Type B pancreatic cell (in vitro differentiated cells): ENCODE measurements around the gene ANKS1A. TPM values are rescaled to one million over a fixed set of nuclear protein-coding genes. Genes with fewer than 3 reads are reported as not detected.

Experiments used
- DNase-seq: peaks from one replicate; pipeline ENCODE4 v3.0.0; 2021; ENCODE audit warnings: mixed read lengths; ENCODE audit not compliant: unreplicated experiment; ENCODE audit errors: extremely low spot score
- H3K27ac Mint-ChIP-seq: 2 replicates; pipeline ENCODE4 v1.8.0; 2021; ENCODE audit warnings: mild to moderate bottlenecking, mixed read lengths
- H3K27me3 Mint-ChIP-seq: 2 replicates; pipeline ENCODE4 v1.8.0; 2021; ENCODE audit warnings: mixed read lengths
- H3K36me3 Mint-ChIP-seq: 2 replicates; pipeline ENCODE4 v1.8.0; 2021; ENCODE audit warnings: mixed read lengths
- H3K4me1 Mint-ChIP-seq: one replicate; pipeline ENCODE4 v1.8.0; 2021; ENCODE audit warnings: mixed read lengths; ENCODE audit not compliant: unreplicated experiment
- H3K4me3 Mint-ChIP-seq: 2 replicates; pipeline ENCODE4 v1.8.0; 2021; ENCODE audit warnings: mild to moderate bottlenecking, mixed read lengths
- H3K9me3 Mint-ChIP-seq: 2 replicates; pipeline ENCODE4 v1.8.0; 2021; ENCODE audit warnings: mixed read lengths
- CTCF ChIP-seq: fragments of 200-600 bp; sonication (generic); conservative IDR thresholded peaks from 2 replicates; pipeline ENCODE4 v1.5.0; 2021; ENCODE audit warnings: antibody characterized with exemption, mild to moderate bottlenecking
- total RNA-seq: library from RNA; stranded (reverse); gene quantifications from 2 replicates; pipeline ENCODE4 v1.2.1, GENCODE V29; 2021; ENCODE audit warnings: low replicate concordance

ANKS1A gene
- total RNA-seq, 1 donor from 2014 or later = 28.0 TPM

- Mint-ChIP-seq H3K27me3 (no peaks in the 10 kb centered on the region), H3K27ac (peak overlapping the region; percentile 64), H3K4me3 (no peak overlapping the region), H3K4me1 (peaks cover 8% of the 10 kb centered on the region), H3K9me3 (no peaks in the 10 kb centered on the region), H3K36me3 (peaks cover 15% of the 10 kb centered on the region)
- no peak for DNase-seq
- no peak for TF ChIP-seq CTCF
Observed at GRCh38 chr6:35065870-35066269, 176.8 kb downstream of the ANKS1A start.

- Mint-ChIP-seq H3K36me3 (peaks cover 18% of the 10 kb centered on the region), H3K4me1 (peaks cover 13% of the 10 kb centered on the region), H3K27ac (peak overlapping the region; percentile 31), H3K4me3 (no peak overlapping the region), H3K27me3 (no peaks in the 10 kb centered on the region), H3K9me3 (no peaks in the 10 kb centered on the region)
- DNase-seq = no peak
- TF ChIP-seq CTCF = no peak
Observed at GRCh38 chr6:35067234-35067633, 178.2 kb downstream of the ANKS1A start.

GRCh38 chr6:35068206-35068605 is 179.2 kb downstream of the ANKS1A start:
- H3K4me3 Mint-ChIP-seq = peak overlapping the region; percentile 24
- peaks cover 18% of the 10 kb centered on the region for H3K36me3 Mint-ChIP-seq
- no peaks in the 10 kb centered on the region for H3K9me3 Mint-ChIP-seq
- peak overlapping the region; percentile 63 for H3K27ac Mint-ChIP-seq
- no peak for TF ChIP-seq CTCF
- H3K4me1 Mint-ChIP-seq = peaks cover 12% of the 10 kb centered on the region
- no peak for DNase-seq
- no peaks in the 10 kb centered on the region for H3K27me3 Mint-ChIP-seq

- Mint-ChIP-seq H3K36me3 (peaks cover 19% of the 10 kb centered on the region), H3K4me3 (peak overlapping the region; percentile 24), H3K27ac (peak overlapping the region; percentile 63), H3K9me3 (no peaks in the 10 kb centered on the region), H3K27me3 (no peaks in the 10 kb centered on the region), H3K4me1 (peaks cover 8% of the 10 kb centered on the region)
- DNase-seq = no peak
- no peak for TF ChIP-seq CTCF
Observed at GRCh38 chr6:35068644-35069043, 179.6 kb downstream of the ANKS1A start.

- Mint-ChIP-seq H3K27me3 (no peaks in the 10 kb centered on the region), H3K4me3 (no peak overlapping the region), H3K27ac (no peak overlapping the region), H3K9me3 (no peaks in the 10 kb centered on the region), H3K36me3 (peaks cover 24% of the 10 kb centered on the region), H3K4me1 (peaks cover 8% of the 10 kb centered on the region)
- DNase-seq = no peak
- no peak for TF ChIP-seq CTCF
Observed at GRCh38 chr6:35069262-35069661, 180.2 kb downstream of the ANKS1A start.

GRCh38 chr6:35070111-35070510 is 181.1 kb downstream of the ANKS1A start:
- Mint-ChIP-seq H3K27me3 (no peaks in the 10 kb centered on the region), H3K4me1 (peaks cover 8% of the 10 kb centered on the region), H3K27ac (no peak overlapping the region), H3K4me3 (no peak overlapping the region), H3K9me3 (no peaks in the 10 kb centered on the region), H3K36me3 (peaks cover 24% of the 10 kb centered on the region)
- no peak for DNase-seq
- no peak for TF ChIP-seq CTCF
